Mucosa of rectum (tissue), 2 donors: ENCODE results near the gene CYP4F3.

ENCODE experiments used
- H3K27ac ChIP-seq, 2 donors: one replicate each; pipeline ENCODE4 v1.7.0; 2013; ENCODE audit warnings: inconsistent platforms in 2 of 2, low read depth in 2 of 2, low read length in 2 of 2
- H3K27me3 ChIP-seq, 2 donors: one replicate each; pipeline ENCODE4 v1.7.0; 2013; ENCODE audit warnings: low read length in 2 of 2; ENCODE audit not compliant: control insufficient read depth in 2 of 2, insufficient read depth in 2 of 2
- H3K36me3 ChIP-seq, 2 donors: one replicate each; pipeline ENCODE4 v1.7.0; 2013; ENCODE audit warnings: low read length in 2 of 2; ENCODE audit not compliant: control insufficient read depth in 2 of 2, insufficient read depth in 2 of 2
- H3K4me1 ChIP-seq, 2 donors: one replicate each; pipeline ENCODE4 v1.7.0; 2013; ENCODE audit warnings: low read length in 2 of 2, mild to moderate bottlenecking in 1 of 2; ENCODE audit not compliant: control insufficient read depth in 2 of 2, insufficient read depth in 2 of 2
- H3K4me3 ChIP-seq, 2 donors: one replicate each; pipeline ENCODE4 v1.7.0; 2013; ENCODE audit warnings: low read length in 2 of 2
- H3K9ac ChIP-seq, 2 donors: one replicate each; pipeline ENCODE4 v1.7.0; 2013; ENCODE audit warnings: low read length in 2 of 2, low read depth in 1 of 2, mild to moderate bottlenecking in 1 of 2
- H3K9me3 ChIP-seq, 2 donors: one replicate each; pipeline ENCODE4 v1.7.0; 2013; ENCODE audit warnings: low read length in 2 of 2; ENCODE audit not compliant: control insufficient read depth in 2 of 2
- donor health status: healthy.
- donor health status: Normal muscosa, but diverticular disease.

CYP4F3 gene

GRCh38 chr19:15629003-15629880, 11.5 kb upstream of the CYP4F3 start:
- H3K9me3 ChIP-seq, result no peaks in the 10 kb centered on the region
- no peaks in the 10 kb centered on the region for H3K27me3 ChIP-seq
- no peak overlapping the region for H3K27ac ChIP-seq
- H3K36me3 ChIP-seq, result no peaks in the 10 kb centered on the region
- H3K4me3 ChIP-seq, result peak overlapping the region; percentile 37 to 44
- H3K9ac ChIP-seq, result no peak overlapping the region
- H3K4me1 ChIP-seq, result peaks cover 0 to 3% of the 10 kb centered on the region in 2 donors

- peaks cover 0 to 4% of the 10 kb centered on the region in 2 donors for H3K27me3 ChIP-seq
- H3K36me3 ChIP-seq, result no peaks in the 10 kb centered on the region
- no peak overlapping the region for H3K4me3 ChIP-seq
- H3K4me1 ChIP-seq, result peaks cover 0 to 3% of the 10 kb centered on the region in 2 donors
- H3K27ac ChIP-seq, result no peak overlapping the region
- H3K9me3 ChIP-seq, result no peaks in the 10 kb centered on the region
- H3K9ac ChIP-seq, result no peak overlapping the region
These were observed 8.9 kb upstream of the CYP4F3 start for GRCh38 chr19:15631817-15632216.

GRCh38 chr19:15633082-15633835, 7.4 kb upstream of the CYP4F3 start:
- Histone ChIP-seq H3K4me1 (peaks cover 0 to 3% of the 10 kb centered on the region in 2 donors), H3K27ac (no peak overlapping the region), H3K9ac (no peak overlapping the region), H3K9me3 (no peaks in the 10 kb centered on the region), H3K4me3 (no peak overlapping the region), H3K36me3 (no peaks in the 10 kb centered on the region), H3K27me3 (peaks cover 0 to 4% of the 10 kb centered on the region in 2 donors)

GRCh38 chr19:15634105-15634504, 6.6 kb upstream of the CYP4F3 start:
- H3K4me3 ChIP-seq, result no peak overlapping the region
- no peak overlapping the region for H3K9ac ChIP-seq
- no peaks in the 10 kb centered on the region for H3K36me3 ChIP-seq
- H3K4me1 ChIP-seq, result peaks cover 0 to 1% of the 10 kb centered on the region in 2 donors
- peaks cover 0 to 4% of the 10 kb centered on the region in 2 donors for H3K27me3 ChIP-seq
- no peak overlapping the region for H3K27ac ChIP-seq
- H3K9me3 ChIP-seq, result no peaks in the 10 kb centered on the region

GRCh38 chr19:15635016-15635805, 5.5 kb upstream of the CYP4F3 start:
- peaks cover 0 to 4% of the 10 kb centered on the region in 2 donors for H3K27me3 ChIP-seq
- no peaks in the 10 kb centered on the region for H3K9me3 ChIP-seq
- peaks cover 4 to 7% of the 10 kb centered on the region in 2 donors for H3K4me1 ChIP-seq
- H3K4me3 ChIP-seq, result no peak overlapping the region
- no peaks in the 10 kb centered on the region for H3K36me3 ChIP-seq
- no peak overlapping the region for H3K9ac ChIP-seq
- no peak overlapping the region for H3K27ac ChIP-seq

- no peak overlapping the region for H3K4me3 ChIP-seq
- H3K9ac ChIP-seq, result no peak overlapping the region
- peaks cover 0 to 4% of the 10 kb centered on the region in 2 donors for H3K27me3 ChIP-seq
- H3K36me3 ChIP-seq, result no peaks in the 10 kb centered on the region
- H3K9me3 ChIP-seq, result no peaks in the 10 kb centered on the region
- no peak overlapping the region for H3K27ac ChIP-seq
- peaks cover 10 to 12% of the 10 kb centered on the region in 2 donors for H3K4me1 ChIP-seq
These were observed 4.7 kb upstream of the CYP4F3 start for GRCh38 chr19:15636026-15636425.

- no peaks in the 10 kb centered on the region for H3K36me3 ChIP-seq
- H3K4me3 ChIP-seq, result no peak overlapping the region
- peaks cover 0 to 4% of the 10 kb centered on the region in 2 donors for H3K27me3 ChIP-seq
- H3K9ac ChIP-seq, result peak overlapping the region in 1 of 2 donors; percentile 51
- peak overlapping the region; percentile 88 to 92 for H3K27ac ChIP-seq
- H3K9me3 ChIP-seq, result no peaks in the 10 kb centered on the region
- peaks cover 24 to 26% of the 10 kb centered on the region in 2 donors for H3K4me1 ChIP-seq
These were observed 1.1 kb upstream of the CYP4F3 start for GRCh38 chr19:15639596-15639995.

- no peaks in the 10 kb centered on the region for H3K27me3 ChIP-seq
- H3K4me1 ChIP-seq, result peaks cover 24 to 26% of the 10 kb centered on the region in 2 donors
- H3K9me3 ChIP-seq, result no peaks in the 10 kb centered on the region
- H3K9ac ChIP-seq, result peak overlapping the region; percentile 38 to 65
- peak overlapping the region; percentile 88 to 92 for H3K27ac ChIP-seq
- no peaks in the 10 kb centered on the region for H3K36me3 ChIP-seq
- H3K4me3 ChIP-seq, result peak overlapping the region in 1 of 2 donors; percentile 0
These were observed 354 bp downstream of the CYP4F3 start for GRCh38 chr19:15640904-15641597.

- H3K27ac ChIP-seq, result peak overlapping the region; percentile 88 to 92
- H3K4me1 ChIP-seq, result peaks cover 24 to 26% of the 10 kb centered on the region in 2 donors
- no peak overlapping the region for H3K4me3 ChIP-seq
- no peaks in the 10 kb centered on the region for H3K36me3 ChIP-seq
- H3K9me3 ChIP-seq, result no peaks in the 10 kb centered on the region
- peak overlapping the region in 1 of 2 donors; percentile 65 for H3K9ac ChIP-seq
- H3K27me3 ChIP-seq, result no peaks in the 10 kb centered on the region
These were observed 1.3 kb downstream of the CYP4F3 start for GRCh38 chr19:15641901-15642491.
